KOPT-K1 (cell line): ENCODE results near the gene MRTO4.

Source experiments
- H3K27ac ChIP-seq: fragments of 200-600 bp; sonication (generic); 2 replicates; pipeline ENCODE4 v1.5.1; 2016; ENCODE audit warnings: antibody characterized with exemption, mild to moderate bottlenecking, low read depth, low read length; ENCODE audit not compliant: poor library complexity, severe bottlenecking
- H3K36me3 ChIP-seq: fragments of 200-600 bp; sonication (generic); 2 replicates; pipeline ENCODE4 v1.5.1; 2017; ENCODE audit warnings: antibody characterized with exemption, mild to moderate bottlenecking, low read length, moderate library complexity; ENCODE audit not compliant: insufficient read depth
- H3K9me3 ChIP-seq: fragments of 200-600 bp; sonication (generic); 2 replicates; pipeline ENCODE4 v1.5.1; 2017; ENCODE audit warnings: antibody characterized with exemption, low read length, mild to moderate bottlenecking; ENCODE audit not compliant: insufficient read depth, poor library complexity, severe bottlenecking

Gene MRTO4

DNA sequence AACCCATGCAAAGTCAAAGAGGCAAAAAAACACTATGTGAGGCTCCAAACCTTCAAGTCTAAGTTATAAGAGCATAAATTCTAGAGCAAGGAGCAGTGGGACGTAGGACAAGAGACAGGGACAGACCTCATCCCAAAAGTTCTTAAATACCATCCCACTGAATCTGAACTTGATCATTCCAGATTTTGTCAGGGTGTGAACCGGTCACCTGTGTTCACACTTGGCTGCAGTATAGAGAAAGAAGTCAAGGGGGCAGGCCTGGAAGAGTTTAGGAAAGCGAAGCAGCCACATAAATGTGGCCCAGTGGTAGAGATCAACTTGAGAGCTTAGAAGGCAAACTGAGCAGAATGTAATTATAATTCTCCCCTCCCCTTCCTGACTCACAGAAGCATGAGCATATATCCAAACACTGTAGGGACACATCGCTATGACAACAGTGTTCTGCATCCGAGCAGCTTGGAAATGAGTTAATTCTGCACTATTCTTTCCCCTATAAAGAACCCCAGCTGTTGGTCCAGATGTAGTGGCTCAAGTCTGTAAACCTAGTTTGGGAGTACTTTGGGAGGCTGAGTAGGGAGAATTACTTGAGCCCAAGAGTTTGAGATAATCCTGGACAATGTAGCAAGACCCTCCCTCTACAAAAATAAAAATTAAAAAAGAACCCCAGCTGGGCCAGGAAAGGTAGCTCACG lies 57.7 kb downstream of the MRTO4 start:
- Histone ChIP-seq H3K9me3 (no peaks in the 10 kb centered on the region), H3K36me3 (peaks cover 52% of the 10 kb centered on the region)

More for the DNA sequence above, 57.7 kb downstream of the MRTO4 start:
- no peak overlapping the region for H3K27ac ChIP-seq
